CD4-positive, alpha-beta T cell (primary cell): ENCODE results near the gene FGGY. TPM values are rescaled to one million over a fixed set of nuclear protein-coding genes. Genes with fewer than 3 reads are reported as not detected.
"Not testable (repeated sequence)": the region's sequence is repeated elsewhere in the genome, so short reads cannot be mapped to it uniquely, and the experiment has no call there.

ENCODE experiments used
- ATAC-seq: fragments of 200-7000 bp; cut with Tn5 transposase; one replicate; pipeline ENCODE4 v1.10.0; 2022; ENCODE audit warnings: mild to moderate bottlenecking; ENCODE audit not compliant: poor library complexity
- CTCF ChIA-PET: fragments of 350-600 bp; sonication (Branson Sonifier 250); formaldehyde crosslinking; loops from one replicate; lab custom pipeline; 2021; ENCODE audit warnings: antibody characterized with exemption, inconsistent platforms; lab: Charles Lee
- POLR2A ChIA-PET: fragments of 350-600 bp; sonication (Branson Sonifier 250); formaldehyde crosslinking; loops from one replicate; lab custom pipeline; 2021; ENCODE audit warnings: antibody characterized with exemption, inconsistent platforms; lab: Charles Lee
- DNase-seq, 14 experiments: peaks; one replicate each; pipeline ENCODE4 v3.0.0-alpha.2; 2013 to 2020; ENCODE audit warnings: mixed read lengths in 2 of 14
- H3K27ac ChIP-seq, 2 donors: one replicate each; pipeline versions ENCODE4 v1.5.1 to v1.7.0; 2013; ENCODE audit warnings: low read length in 2 of 2, low read depth in 1 of 2, mild to moderate bottlenecking in 1 of 2
- H3K27me3 ChIP-seq, 2 experiments: 1 replicate in 1 of 2; 2 replicates in 1 of 2; pipeline versions ENCODE4 v1.6.1 to v1.7.0; 2013; ENCODE audit warnings: low read length in 2 of 2, control low read depth in 1 of 2, mild to moderate bottlenecking in 1 of 2, moderate library complexity in 1 of 2; ENCODE audit not compliant: insufficient read depth in 2 of 2, control insufficient read depth in 1 of 2
- H3K36me3 ChIP-seq: one replicate; pipeline ENCODE4 v1.6.1; 2013; ENCODE audit warnings: low read length, control low read depth; ENCODE audit not compliant: insufficient read depth
- H3K4me1 ChIP-seq: one replicate; pipeline ENCODE4 v1.6.1; 2013; ENCODE audit warnings: low read length, control low read depth; ENCODE audit not compliant: insufficient read depth
- H3K4me3 ChIP-seq: one replicate; pipeline ENCODE4 v1.5.1; 2013; ENCODE audit warnings: mild to moderate bottlenecking, low read length, moderate library complexity
- H3K9me3 ChIP-seq, 2 experiments: 1 replicate in 1 of 2; 2 replicates in 1 of 2; pipeline versions ENCODE4 v1.6.1 to v1.7.0; 2013; ENCODE audit warnings: low read length in 2 of 2, mild to moderate bottlenecking in 2 of 2, control low read depth in 1 of 2, moderate library complexity in 1 of 2; ENCODE audit not compliant: control insufficient read depth in 1 of 2, insufficient read depth in 1 of 2
- H3K27ac Mint-ChIP-seq: one replicate; pipeline ENCODE4 v1.8.0; 2020; ENCODE audit warnings: mixed read lengths
- H3K27me3 Mint-ChIP-seq: one replicate; pipeline ENCODE4 v1.8.0; 2021; ENCODE audit warnings: mixed read lengths
- H3K36me3 Mint-ChIP-seq: one replicate; pipeline ENCODE4 v1.8.0; 2021; ENCODE audit warnings: low read depth, mixed read lengths
- H3K4me1 Mint-ChIP-seq: one replicate; pipeline ENCODE4 v1.8.0; 2021; ENCODE audit warnings: low read depth, mixed read lengths
- H3K4me3 Mint-ChIP-seq: one replicate; pipeline ENCODE4 v1.8.0; 2020; ENCODE audit warnings: mild to moderate bottlenecking, mixed read lengths
- H3K9me3 Mint-ChIP-seq: one replicate; pipeline ENCODE4 v1.8.0; 2020; ENCODE audit warnings: mixed read lengths
- CTCF ChIP-seq: fragments of 200-600 bp; IDR thresholded peaks from one replicate; pipeline ENCODE4 v1.8.0; 2022; ENCODE audit warnings: antibody characterized with exemption, mild to moderate bottlenecking
- intact Hi-C, 2 experiments: fragments of 100-400 bp; cut with DNase I in 1 of 2; cut with micrococcal nuclease in 1 of 2; formaldehyde crosslinking; loops; one replicate each; pipeline versions ENCODE4 v1.15.1 to v1.9.0; 2023 to 2025; cut with DNase I, micrococcal nuclease
- total RNA-seq, 174 experiments: library from RNA in 2 of 174; stranded (reverse) in 2 of 174; gene quantifications; one replicate each; pipeline ENCODE4 v1.2.3 and lab custom pipeline; 2021 to 2026

The FGGY gene
- total RNA-seq, 2 experiments from 2014 or later, result 9.5 to 10.0 TPM

DNA sequence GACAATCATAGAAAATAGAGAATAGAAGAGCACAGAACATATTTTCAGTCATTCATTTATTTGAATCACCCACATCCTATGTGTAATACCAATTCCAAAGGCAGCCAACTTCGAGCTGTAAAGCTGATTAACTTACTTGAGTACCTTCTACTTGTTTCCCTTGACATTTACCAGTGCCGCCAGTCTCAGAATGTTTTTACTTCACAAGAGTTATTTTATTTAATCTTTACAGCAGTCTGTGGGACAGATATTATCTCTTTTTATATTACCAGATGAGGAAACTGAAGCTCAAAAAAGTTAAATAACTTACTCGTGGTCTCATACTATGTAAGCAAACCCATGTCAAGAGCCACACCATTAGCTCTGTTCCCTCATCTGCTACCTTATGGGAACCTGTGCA is 56.6 kb downstream of the FGGY start:
- no peak overlapping the region for H3K4me3 Mint-ChIP-seq
- Histone ChIP-seq H3K36me3 (no peaks in the 10 kb centered on the region), H3K4me3 (no peak overlapping the region), H3K4me1 (no peaks in the 10 kb centered on the region), H3K27me3 (no peaks in the 10 kb centered on the region), H3K9me3 (no peaks in the 10 kb centered on the region), H3K27ac (no peak overlapping the region)
- ChIA-PET POLR2A (no interaction called here), CTCF (interaction anchor here (1.1 kb wide), 1 partner anchor 20 kb away, joined by 3 read pairs; no protein-coding TSS in a partner anchor)
- ATAC-seq (no peak), DNase-seq (no peak)
- no peaks in the 10 kb centered on the region for H3K27me3 Mint-ChIP-seq
- no peak for TF ChIP-seq CTCF
- no peaks in the 10 kb centered on the region for H3K36me3 Mint-ChIP-seq
- no peak overlapping the region for H3K27ac Mint-ChIP-seq
- H3K9me3 Mint-ChIP-seq, result no peaks in the 10 kb centered on the region
- H3K4me1 Mint-ChIP-seq, result no peaks in the 10 kb centered on the region
- intact Hi-C loops, result no loop called here

DNA sequence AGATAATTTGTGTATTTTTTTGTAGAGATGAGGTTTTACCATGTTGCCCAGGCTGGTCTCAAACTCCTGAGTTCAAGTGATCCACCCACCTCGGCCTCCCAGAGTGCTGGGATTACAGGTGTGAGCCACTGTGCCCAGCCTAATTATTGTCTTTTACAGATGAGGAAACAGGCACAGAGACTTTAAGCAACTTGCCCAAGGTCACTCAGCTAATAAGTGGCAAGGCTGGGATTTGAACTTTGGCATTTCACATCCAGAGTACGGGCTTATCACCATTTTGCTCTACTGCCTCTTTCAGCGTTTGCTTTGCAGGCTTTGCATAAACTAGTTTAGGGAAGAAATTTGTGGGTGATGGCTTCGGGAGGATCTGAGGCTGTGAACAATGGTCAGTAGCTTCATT is 57.3 kb downstream of the FGGY start:
- H3K4me1 Mint-ChIP-seq, H3K27me3 Mint-ChIP-seq, CTCF ChIA-PET, intact Hi-C loops, POLR2A ChIA-PET, H3K27me3 ChIP-seq, H3K36me3 Mint-ChIP-seq, H3K4me3 ChIP-seq, H3K4me1 ChIP-seq, ATAC-seq, H3K9me3 ChIP-seq, H3K9me3 Mint-ChIP-seq, H3K36me3 ChIP-seq, H3K27ac ChIP-seq, H3K4me3 Mint-ChIP-seq, DNase-seq, H3K27ac Mint-ChIP-seq: not testable (repeated sequence)

DNA sequence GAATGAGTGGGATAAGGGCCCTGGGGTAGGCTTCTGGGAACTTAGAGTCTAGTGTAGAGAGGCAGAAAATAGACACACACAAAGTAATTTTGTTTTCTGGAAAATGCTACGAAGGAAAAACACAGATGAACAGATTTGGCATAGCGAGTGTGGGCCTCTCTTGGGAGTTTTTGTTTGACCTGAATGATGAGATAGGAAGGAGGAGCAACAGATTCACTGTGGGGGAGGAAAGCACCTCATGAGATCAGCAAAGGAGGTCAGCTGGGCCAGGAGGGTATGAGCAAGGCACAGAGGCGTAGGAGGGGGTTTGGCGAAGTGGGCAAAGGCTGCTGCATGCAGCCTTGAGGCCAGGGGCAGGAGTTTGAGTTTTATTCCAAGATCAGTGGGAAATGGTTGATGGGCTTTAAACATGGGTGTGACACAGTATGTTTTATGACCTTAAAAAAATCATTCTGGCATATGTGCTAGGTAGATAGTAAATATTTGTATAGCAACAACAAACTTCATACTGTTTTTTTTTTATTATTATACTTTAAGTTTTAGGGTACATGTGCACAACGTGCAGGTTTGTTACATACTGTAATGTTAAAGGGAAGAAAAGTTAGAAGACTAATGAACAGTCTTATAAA is 57.9 kb downstream of the FGGY start:
- no peak overlapping the region for H3K27ac Mint-ChIP-seq
- H3K36me3 Mint-ChIP-seq, result no peaks in the 10 kb centered on the region
- Histone ChIP-seq H3K4me3 (no peak overlapping the region), H3K27ac (no peak overlapping the region), H3K36me3 (no peaks in the 10 kb centered on the region), H3K4me1 (no peaks in the 10 kb centered on the region), H3K27me3 (no peaks in the 10 kb centered on the region), H3K9me3 (no peaks in the 10 kb centered on the region)
- no peaks in the 10 kb centered on the region for H3K4me1 Mint-ChIP-seq
- no peaks in the 10 kb centered on the region for H3K9me3 Mint-ChIP-seq
- DNase-seq (no peak), ATAC-seq (no peak)
- ChIA-PET CTCF (no interaction called here), POLR2A (interaction anchor here (0.6 kb wide), 1 partner anchor 591 kb away, joined by 4 read pairs; no protein-coding TSS in a partner anchor)
- TF ChIP-seq CTCF, result no peak
- no peak overlapping the region for H3K4me3 Mint-ChIP-seq
- intact Hi-C loops, result no loop called here
- no peaks in the 10 kb centered on the region for H3K27me3 Mint-ChIP-seq

DNA sequence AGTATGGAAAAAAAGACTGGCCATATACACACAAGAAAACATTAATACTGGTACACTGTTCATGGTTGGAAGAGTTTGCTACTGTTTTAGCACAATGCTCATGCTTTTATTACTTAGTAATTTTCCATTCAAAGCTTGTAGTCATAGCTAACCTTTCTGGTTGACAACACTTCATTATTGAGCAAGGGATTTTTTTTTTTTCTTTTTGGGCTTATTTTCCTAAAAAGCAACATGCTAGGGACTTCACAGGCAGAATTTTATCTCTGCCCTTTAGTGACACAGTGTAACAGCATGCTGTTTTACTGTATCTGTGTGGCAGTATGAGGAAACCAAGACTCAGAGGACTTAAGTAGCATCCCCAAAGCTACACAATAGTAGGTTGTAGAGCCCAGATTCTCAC is 58.5 kb downstream of the FGGY start:
- Histone ChIP-seq H3K9me3 (no peaks in the 10 kb centered on the region), H3K27ac (no peak overlapping the region), H3K4me3 (no peak overlapping the region), H3K36me3 (no peaks in the 10 kb centered on the region), H3K27me3 (no peaks in the 10 kb centered on the region), H3K4me1 (no peaks in the 10 kb centered on the region)
- Mint-ChIP-seq H3K9me3 (no peaks in the 10 kb centered on the region), H3K4me1 (no peaks in the 10 kb centered on the region), H3K27me3 (no peaks in the 10 kb centered on the region), H3K4me3 (no peak overlapping the region), H3K36me3 (no peaks in the 10 kb centered on the region), H3K27ac (no peak overlapping the region)
- TF ChIP-seq CTCF, result no peak
- ChIA-PET CTCF (no interaction called here), POLR2A (interaction anchor here (0.6 kb wide), 1 partner anchor 592 kb away, joined by 4 read pairs; no protein-coding TSS in a partner anchor)
- intact Hi-C loops, result no loop called here
- no peak for ATAC-seq
- no peak for DNase-seq
